OCI-LY7 (cell line): Measurements from ENCODE around the gene C20orf173.

Source experiments
- CTCF ChIP-seq: fragments of 200-600 bp; sonication (generic); conservative IDR thresholded peaks from 2 replicates; pipeline ENCODE4 v1.5.1; 2014; ENCODE audit warnings: mild to moderate bottlenecking, antibody characterized with exemption, low read length, moderate library complexity, mixed read lengths
- EZH2phosphoT487 ChIP-seq: fragments of 200-600 bp; sonication (generic); IDR thresholded peaks from 2 replicates; pipeline ENCODE4 v1.6.1; 2018; ENCODE audit warnings: low read depth, borderline replicate concordance, mild to moderate bottlenecking, mixed run types, antibody characterized with exemption, low read length, moderate library complexity, mixed read lengths

GRCh38 chr20:35510951-35511735 lies 18.3 kb downstream of the C20orf173 start:
- TF ChIP-seq CTCF (no peak), EZH2phosphoT487 (no peak)
